ENCODE measurements around the gene PNPLA3. TPM values are rescaled to one million over a fixed set of nuclear protein-coding genes. Genes with fewer than 3 reads are reported as not detected.

Gene PNPLA3
- total RNA-seq, 4 donors from 2014 or later, result 0.58 to 1.3 TPM; not detected in 2

DNA sequence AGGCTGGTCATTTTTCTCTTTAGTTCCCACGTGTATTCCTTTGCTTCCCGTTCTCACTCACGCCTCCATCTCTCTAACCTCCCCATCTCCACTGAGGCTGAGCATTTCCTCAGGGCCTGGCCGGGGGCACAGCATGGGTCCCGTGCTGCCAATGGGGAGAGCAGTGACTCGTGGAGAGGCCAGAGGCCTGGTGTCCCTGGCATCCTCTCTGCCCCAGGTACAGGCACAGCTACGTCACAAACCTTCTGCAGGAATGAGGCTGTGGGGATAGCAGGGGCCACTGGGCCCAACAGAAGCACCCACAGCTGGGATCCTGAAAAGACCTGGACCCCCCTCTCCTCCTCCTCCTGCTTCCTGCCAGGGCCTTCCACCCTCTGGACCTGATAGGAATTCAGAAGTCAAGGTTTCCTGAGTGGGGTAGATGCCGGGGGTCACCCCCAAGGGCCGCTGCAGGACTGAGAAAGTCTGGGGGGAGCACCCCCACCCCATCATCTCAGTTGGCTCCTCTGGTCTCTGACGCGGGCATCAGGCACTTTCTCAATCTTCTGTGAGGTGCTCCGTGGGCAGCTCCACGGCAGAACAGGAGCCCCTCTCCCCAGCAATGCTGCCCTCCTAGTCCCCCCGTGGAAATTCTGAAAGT is 43.6 kb upstream of the PNPLA3 start:
- TF ChIP-seq CTCF (IDR thresholded peaks at IDR 0.05) (no peak), POLR2A (IDR thresholded peaks at IDR 0.05) (no peak)
- Histone ChIP-seq H3K27ac (no peak overlapping the region), H3K4me3 (no peak overlapping the region), H3K9me3 (no peaks in the 10 kb centered on the region), H3K27me3 (no peaks in the 10 kb centered on the region), H3K36me3 (no peaks in the 10 kb centered on the region), H3K4me1 (no peaks in the 10 kb centered on the region)
- DNase-seq, result no peak
- intact Hi-C loops (cut with DNase I; ENCODE audit: low total_unique reads), result no loop called here

DNA sequence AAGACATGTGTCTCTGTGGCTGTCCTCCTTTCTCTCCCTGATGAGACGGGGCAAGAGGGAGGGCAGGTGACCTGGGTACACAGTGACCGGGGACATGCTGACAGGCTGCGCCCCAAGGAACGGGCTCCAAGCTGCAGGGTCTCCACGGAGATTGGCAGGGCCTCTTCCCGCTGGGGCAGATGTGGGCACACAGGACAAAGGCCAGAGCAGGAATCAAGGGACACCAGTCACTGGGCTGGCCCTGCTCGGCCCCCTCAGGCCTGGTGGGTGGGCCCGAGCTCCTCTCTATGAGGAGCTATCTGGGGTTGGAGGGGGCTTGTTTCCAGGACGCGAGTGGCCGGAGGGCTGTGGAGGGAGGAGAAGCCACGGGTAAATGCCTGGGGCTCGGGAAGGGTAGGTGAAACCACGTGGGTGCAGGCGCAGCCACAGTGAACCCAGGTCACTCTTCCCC is 43.0 kb upstream of the PNPLA3 start:
- H3K9me3 ChIP-seq, result no peaks in the 10 kb centered on the region
- no peaks in the 10 kb centered on the region for H3K27me3 ChIP-seq
- TF ChIP-seq POLR2A (IDR thresholded peaks at IDR 0.05), result no peak
- no peak for TF ChIP-seq CTCF (IDR thresholded peaks at IDR 0.05)
- H3K36me3 ChIP-seq, result no peaks in the 10 kb centered on the region
- intact Hi-C loops (cut with DNase I; ENCODE audit: low total_unique reads), result no loop called here
- no peak overlapping the region for H3K4me3 ChIP-seq
- H3K4me1 ChIP-seq, result no peaks in the 10 kb centered on the region
- no peak overlapping the region for H3K27ac ChIP-seq
- DNase-seq, result no peak

DNA sequence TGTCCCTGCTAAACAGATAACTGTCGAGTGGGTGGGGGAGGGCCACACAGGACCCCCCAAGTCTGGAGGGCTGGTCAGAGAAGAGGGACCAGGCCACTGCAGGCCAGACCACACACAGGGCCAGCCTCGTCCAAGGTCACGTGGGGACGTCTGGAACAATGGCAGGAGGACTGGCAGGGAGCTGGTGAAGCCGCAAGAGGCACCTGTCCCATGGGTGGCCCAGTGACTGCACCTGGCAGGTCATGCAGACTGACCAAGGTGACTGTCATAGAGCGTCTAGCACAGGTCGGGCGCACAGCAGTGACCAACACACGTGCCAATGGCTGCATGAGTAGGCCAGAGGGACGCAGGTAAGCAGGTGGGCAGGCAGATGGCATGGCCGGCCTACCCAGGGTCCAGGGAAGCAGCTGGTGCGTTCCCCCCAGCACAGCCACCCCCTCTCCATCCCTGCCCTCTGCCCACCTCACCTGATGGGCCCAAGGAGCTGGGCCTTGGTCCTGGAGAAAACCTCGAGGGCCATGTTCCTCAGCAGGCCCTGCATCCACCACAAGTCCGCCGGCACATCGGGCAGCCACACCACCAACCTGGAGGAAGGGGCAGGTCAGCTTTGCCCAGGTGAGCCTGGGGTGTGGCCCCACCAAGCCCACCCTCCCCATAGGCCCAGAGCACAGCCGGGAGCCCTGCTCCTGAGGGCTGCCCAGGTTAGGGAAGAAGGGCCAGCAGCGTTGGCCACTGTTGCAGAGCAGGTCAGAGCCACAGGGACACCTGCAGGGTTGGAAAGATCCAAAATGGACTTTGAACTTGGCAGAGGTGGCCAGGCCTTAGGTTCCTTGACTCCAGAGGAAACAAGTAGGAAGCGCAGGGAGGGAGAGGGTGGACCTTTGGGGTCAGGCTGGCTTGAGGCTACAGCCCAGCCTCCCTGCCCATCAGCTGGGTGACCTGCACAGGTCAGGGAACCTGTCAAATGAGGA is 42.2 kb upstream of the PNPLA3 start:
- Histone ChIP-seq H3K36me3 (no peaks in the 10 kb centered on the region), H3K27ac (no peak overlapping the region), H3K9me3 (no peaks in the 10 kb centered on the region), H3K4me3 (no peak overlapping the region), H3K4me1 (no peaks in the 10 kb centered on the region), H3K27me3 (no peaks in the 10 kb centered on the region)
- no peak for DNase-seq
- no peak for TF ChIP-seq CTCF (IDR thresholded peaks at IDR 0.05)
- TF ChIP-seq POLR2A (IDR thresholded peaks at IDR 0.05), result no peak
- intact Hi-C loops (cut with DNase I; ENCODE audit: low total_unique reads), result no loop called here

GRCh38 chr22:43882122-43882767 is 41.4 kb upstream of the PNPLA3 start:
- TF ChIP-seq CTCF (IDR thresholded peaks at IDR 0.05), result no peak
- no peak for TF ChIP-seq POLR2A (IDR thresholded peaks at IDR 0.05)

More at GRCh38 chr22:43882122-43882767, 41.4 kb upstream of the PNPLA3 start:
- Histone ChIP-seq H3K27ac (no peak overlapping the region), H3K9me3 (no peaks in the 10 kb centered on the region), H3K27me3 (no peaks in the 10 kb centered on the region), H3K4me3 (no peak overlapping the region), H3K4me1 (no peaks in the 10 kb centered on the region), H3K36me3 (no peaks in the 10 kb centered on the region)
- DNase-seq, result no peak
- intact Hi-C loops (cut with DNase I; ENCODE audit: low total_unique reads), result no loop called here

Measured in uterus (tissue), 4 donors.